ENCODE data around the gene C9orf85. TPM values are rescaled to one million over a fixed set of nuclear protein-coding genes. Genes with fewer than 3 reads are reported as not detected.

Gene C9orf85
- total RNA-seq, 4 donors from 2014 or later = 8.9 to 21.7 (median 13.0) TPM

DNA sequence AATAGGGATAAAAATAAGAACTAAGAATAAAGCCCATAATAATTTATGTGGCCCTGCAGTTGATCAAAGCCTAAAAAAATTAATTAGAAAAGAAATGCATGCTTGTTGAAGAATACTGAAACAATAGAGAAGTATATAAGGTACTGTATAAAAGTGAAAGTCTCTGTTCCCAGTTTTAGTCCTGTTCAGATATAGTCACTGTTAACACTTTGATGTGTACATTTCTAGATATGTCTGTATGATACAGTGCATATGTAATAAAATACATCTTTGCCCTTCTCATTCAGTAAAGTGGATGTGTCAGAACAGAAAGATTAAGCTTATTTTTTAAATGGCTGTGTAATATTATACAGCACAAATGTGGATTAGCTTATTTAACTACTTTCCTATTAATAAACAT is 4.1 kb downstream of the C9orf85 start:
- peaks cover 12 to 14% of the 10 kb centered on the region in 2 donors for H3K4me1 ChIP-seq

DNA sequence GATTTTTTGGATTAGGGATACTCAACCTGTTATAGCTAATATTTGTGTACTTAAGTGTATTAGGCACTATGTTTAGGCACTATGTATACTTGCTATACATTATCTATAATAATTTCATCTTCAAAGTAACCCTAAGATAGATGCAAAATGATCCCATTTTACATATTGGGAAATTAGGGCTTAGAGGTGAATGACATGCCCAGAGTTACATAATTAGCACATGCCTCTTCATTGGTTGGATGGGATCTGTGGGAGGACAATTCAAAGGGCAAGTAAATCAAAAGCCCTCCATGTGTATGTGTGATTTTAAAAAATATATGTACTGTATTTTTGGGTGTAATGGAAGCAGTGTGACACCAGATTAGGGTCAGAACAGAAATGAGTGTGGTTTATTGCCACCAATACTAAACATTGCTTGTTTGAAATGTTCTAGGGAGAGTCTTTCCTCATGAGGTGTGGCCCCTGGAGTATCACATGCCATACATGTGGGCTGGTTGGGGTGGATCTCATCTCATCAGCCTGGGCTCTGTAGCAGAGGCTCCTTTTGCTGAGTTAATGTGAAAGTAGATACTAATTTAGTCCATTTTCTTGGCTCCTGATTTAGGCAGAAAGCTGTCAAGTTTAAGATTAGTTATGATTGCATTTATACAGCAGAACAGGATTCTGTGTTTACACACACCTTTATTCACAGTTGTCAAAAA is 5.5 kb downstream of the C9orf85 start:
- Histone ChIP-seq H3K9me3 (no peaks in the 10 kb centered on the region), H3K4me1 (peaks cover 12 to 14% of the 10 kb centered on the region in 2 donors), H3K27me3 (no peaks in the 10 kb centered on the region), H3K36me3 (no peaks in the 10 kb centered on the region), H3K27ac (no peak overlapping the region), H3K4me3 (replicated peaks in 1 of 3) (no peak overlapping the region)
- no peak for DNase-seq
- intact Hi-C loops (cut with DNase I) = no loop called here
- TF ChIP-seq POLR2A (IDR thresholded peaks at IDR 0.05) = no peak
- TF ChIP-seq, protein P1, sequence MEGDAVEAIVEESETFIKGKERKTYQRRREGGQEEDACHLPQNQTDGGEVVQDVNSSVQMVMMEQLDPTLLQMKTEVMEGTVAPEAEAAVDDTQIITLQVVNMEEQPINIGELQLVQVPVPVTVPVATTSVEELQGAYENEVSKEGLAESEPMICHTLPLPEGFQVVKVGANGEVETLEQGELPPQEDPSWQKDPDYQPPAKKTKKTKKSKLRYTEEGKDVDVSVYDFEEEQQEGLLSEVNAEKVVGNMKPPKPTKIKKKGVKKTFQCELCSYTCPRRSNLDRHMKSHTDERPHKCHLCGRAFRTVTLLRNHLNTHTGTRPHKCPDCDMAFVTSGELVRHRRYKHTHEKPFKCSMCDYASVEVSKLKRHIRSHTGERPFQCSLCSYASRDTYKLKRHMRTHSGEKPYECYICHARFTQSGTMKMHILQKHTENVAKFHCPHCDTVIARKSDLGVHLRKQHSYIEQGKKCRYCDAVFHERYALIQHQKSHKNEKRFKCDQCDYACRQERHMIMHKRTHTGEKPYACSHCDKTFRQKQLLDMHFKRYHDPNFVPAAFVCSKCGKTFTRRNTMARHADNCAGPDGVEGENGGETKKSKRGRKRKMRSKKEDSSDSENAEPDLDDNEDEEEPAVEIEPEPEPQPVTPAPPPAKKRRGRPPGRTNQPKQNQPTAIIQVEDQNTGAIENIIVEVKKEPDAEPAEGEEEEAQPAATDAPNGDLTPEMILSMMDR (IDR thresholded peaks at IDR 0.05) = no peak

More for the DNA sequence above, 4.1 kb downstream of the C9orf85 start:
- Histone ChIP-seq H3K9me3 (no peaks in the 10 kb centered on the region), H3K27ac (no peak overlapping the region), H3K36me3 (no peaks in the 10 kb centered on the region), H3K27me3 (no peaks in the 10 kb centered on the region), H3K4me3 (replicated peaks in 1 of 3) (no peak overlapping the region)
- intact Hi-C loops (cut with DNase I) = no loop called here
- TF ChIP-seq POLR2A (IDR thresholded peaks at IDR 0.05) = no peak
- DNase-seq = no peak

DNA sequence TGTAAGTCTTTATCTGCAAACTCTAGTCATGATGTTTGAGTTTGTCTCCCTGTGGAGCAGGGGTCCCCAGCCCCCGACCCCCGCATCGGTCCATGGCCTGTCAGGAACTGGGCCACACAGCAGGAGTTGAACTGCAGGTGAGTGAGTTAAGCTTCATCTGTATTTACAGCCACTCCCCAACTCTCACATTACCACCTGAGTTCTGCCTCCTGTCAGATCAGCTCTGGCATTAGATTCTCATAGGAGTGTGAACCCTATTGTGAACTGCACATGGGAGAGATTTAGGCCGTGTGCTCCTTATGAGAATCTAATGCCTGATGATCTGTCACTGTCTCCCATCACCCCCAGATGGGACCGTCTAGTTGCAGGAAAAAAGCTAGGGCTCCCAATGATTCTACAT is 7.0 kb downstream of the C9orf85 start:
- H3K4me1 ChIP-seq = peaks cover 0 to 1% of the 10 kb centered on the region in 2 donors
- H3K36me3 ChIP-seq = no peaks in the 10 kb centered on the region
- DNase-seq = no peak
- H3K4me3 ChIP-seq (replicated peaks in 1 of 3) = no peak overlapping the region
- TF ChIP-seq, protein P1 (IDR thresholded peaks at IDR 0.05) = no peak
- TF ChIP-seq POLR2A (IDR thresholded peaks at IDR 0.05) = no peak
- no peak overlapping the region for H3K27ac ChIP-seq
- H3K9me3 ChIP-seq = no peaks in the 10 kb centered on the region
- WGBS, 2 donors = 94 to 96% methylated on average over 5 of the region's 5 CpGs
- intact Hi-C loops (cut with DNase I) = no loop called here
- H3K27me3 ChIP-seq = no peaks in the 10 kb centered on the region

DNA sequence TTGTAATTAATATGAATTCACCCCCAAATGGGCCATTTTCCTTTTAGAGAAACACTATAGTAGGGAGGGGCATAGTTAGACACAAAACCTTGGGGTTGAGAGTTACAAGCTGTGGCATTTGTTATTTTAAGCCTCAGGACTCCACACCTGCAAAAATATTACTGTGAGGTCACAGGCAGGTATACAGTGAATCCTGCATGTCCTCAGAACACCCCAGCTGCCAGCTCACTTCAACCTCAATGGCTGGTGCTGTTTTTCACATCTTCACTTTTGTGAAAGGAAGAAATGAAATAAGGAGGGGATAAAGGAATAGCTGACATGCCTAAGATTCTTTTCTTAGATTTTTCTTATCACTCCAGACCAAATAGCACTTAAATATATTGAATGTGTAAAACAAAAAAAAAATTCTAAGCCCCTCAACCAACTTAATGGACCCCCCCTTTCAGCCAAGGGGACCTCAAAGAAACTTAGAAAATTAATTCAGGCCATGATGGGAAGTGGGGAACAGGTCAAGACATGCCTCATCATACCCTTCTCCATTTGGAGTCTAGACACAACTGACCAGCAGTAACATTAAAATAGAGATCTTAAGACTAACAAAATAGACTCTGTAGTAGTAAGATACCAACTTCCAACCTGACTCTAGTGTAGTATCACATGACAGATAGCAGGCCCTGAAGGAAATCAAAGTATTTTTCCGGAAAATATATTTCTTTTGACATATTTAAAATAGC is 9.2 kb downstream of the C9orf85 start:
- DNase-seq = no peak
- intact Hi-C loops (cut with DNase I) = no loop called here
- H3K27me3 ChIP-seq = no peaks in the 10 kb centered on the region
- no peaks in the 10 kb centered on the region for H3K4me1 ChIP-seq
- H3K36me3 ChIP-seq = no peaks in the 10 kb centered on the region
- H3K27ac ChIP-seq = no peak overlapping the region
- H3K4me3 ChIP-seq (replicated peaks in 1 of 3) = no peak overlapping the region
- no peak for TF ChIP-seq POLR2A (IDR thresholded peaks at IDR 0.05)
- TF ChIP-seq, protein P1 (IDR thresholded peaks at IDR 0.05) = no peak
- no peaks in the 10 kb centered on the region for H3K9me3 ChIP-seq
- WGBS, 2 donors = 89 to 93% methylated on average over 1 of the region's 1 CpG

DNA sequence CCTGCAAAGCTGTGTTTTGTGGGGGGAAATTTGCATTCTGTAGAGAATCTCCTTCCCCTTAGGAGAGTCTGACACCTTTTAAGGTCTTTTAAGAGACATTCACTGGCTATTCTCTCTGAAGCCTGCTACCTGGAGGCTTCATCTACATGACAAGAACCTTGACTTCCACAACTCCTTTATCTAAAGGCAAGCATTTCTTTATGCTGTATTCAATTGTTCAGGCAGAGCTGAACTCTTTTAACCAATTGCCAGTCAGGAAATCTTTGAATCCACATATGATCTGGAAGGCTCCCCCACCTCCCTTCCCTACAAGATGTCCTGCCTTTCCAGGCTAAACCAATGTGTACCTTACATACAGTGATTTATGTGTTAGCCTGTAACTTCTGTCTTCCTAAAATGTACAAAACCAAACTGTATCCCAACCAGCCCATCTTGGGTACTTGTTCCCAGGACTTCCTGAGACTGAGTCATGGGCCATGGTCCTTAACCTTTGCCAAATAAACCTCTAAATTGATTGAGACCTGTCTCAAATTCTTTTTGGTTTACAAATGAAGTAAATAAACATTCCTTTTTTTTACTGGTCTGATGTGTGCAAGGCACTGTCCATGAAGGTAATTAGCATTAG is 9.9 kb downstream of the C9orf85 start:
- Histone ChIP-seq H3K4me3 (replicated peaks in 1 of 3) (no peak overlapping the region), H3K4me1 (no peaks in the 10 kb centered on the region), H3K27ac (no peak overlapping the region), H3K27me3 (no peaks in the 10 kb centered on the region), H3K9me3 (no peaks in the 10 kb centered on the region), H3K36me3 (no peaks in the 10 kb centered on the region)
- DNase-seq = no peak
- TF ChIP-seq POLR2A (IDR thresholded peaks at IDR 0.05) = no peak
- TF ChIP-seq, protein P1 (IDR thresholded peaks at IDR 0.05) = no peak
- intact Hi-C loops (cut with DNase I) = no loop called here

Data from thyroid gland (tissue), 4 donors.